GM21381 (cell line): ENCODE measurements around the gene CCDC9.
"Not testable (repeated sequence)": the region's sequence is repeated elsewhere in the genome, so short reads cannot be mapped to it uniquely, and the experiment has no call there.

ENCODE experiments used
- ATAC-seq: cut with Tn5 transposase; IDR thresholded peaks from one replicate; pipeline ENCODE4 v1.9.1; 2021; ENCODE audit warnings: mild to moderate bottlenecking, moderate library complexity; ENCODE audit not compliant: unreplicated experiment

Gene CCDC9

GRCh38 chr19:47231215-47232054 lies 24.9 kb upstream of the CCDC9 start:
- ATAC-seq = peak; percentile 28

GRCh38 chr19:47232422-47233211 lies 23.7 kb upstream of the CCDC9 start:
- ATAC-seq = no peak

GRCh38 chr19:47236072-47236675 lies 20.2 kb upstream of the CCDC9 start:
- no peak for ATAC-seq

- no peak for ATAC-seq
Observed at GRCh38 chr19:47239152-47239551, 17.2 kb upstream of the CCDC9 start.

- ATAC-seq = no peak
Observed at GRCh38 chr19:47239610-47240296, 16.6 kb upstream of the CCDC9 start.

- ATAC-seq = no peak
Observed at GRCh38 chr19:47240556-47240955, 15.8 kb upstream of the CCDC9 start.

- ATAC-seq = no peak
Observed at GRCh38 chr19:47240996-47241918, 15.1 kb upstream of the CCDC9 start.

- ATAC-seq = no peak
Observed at GRCh38 chr19:47241919-47242577, 14.3 kb upstream of the CCDC9 start.

GRCh38 chr19:47243364-47243775 lies 13.0 kb upstream of the CCDC9 start:
- no peak for ATAC-seq

- peak; percentile 68 for ATAC-seq
Observed at GRCh38 chr19:47243776-47244547, 12.4 kb upstream of the CCDC9 start.

- ATAC-seq = no peak
Observed at GRCh38 chr19:47247308-47247990, 8.9 kb upstream of the CCDC9 start.

GRCh38 chr19:47253016-47253415 lies 3.3 kb upstream of the CCDC9 start:
- ATAC-seq = not testable (repeated sequence)

- ATAC-seq = no peak
Observed at GRCh38 chr19:47253467-47253881, 2.9 kb upstream of the CCDC9 start.

- no peak for ATAC-seq
Observed at GRCh38 chr19:47253970-47254369, 2.4 kb upstream of the CCDC9 start.

GRCh38 chr19:47256693-47257410 lies 527 bp downstream of the CCDC9 start:
- ATAC-seq = peak; percentile 71

GRCh38 chr19:47257411-47258169 lies 1.3 kb downstream of the CCDC9 start:
- ATAC-seq = no peak

GRCh38 chr19:47258434-47258833 lies 2.1 kb downstream of the CCDC9 start:
- ATAC-seq = no peak
